Activated CD8-positive, alpha-beta memory T cell treated with anti-CD3 and anti-CD28 coated beads, Interleukin-2, amount 50 U/mL, for 4 hours (primary cell): ENCODE data around the gene AAMP.
A peak's percentile ranks its signal among the peaks of the same experiment; 100 is the strongest.

Experiments used
- DNase-seq: peaks from one replicate; pipeline ENCODE4 v3.0.0-alpha.2; 2020

Gene AAMP

DNA sequence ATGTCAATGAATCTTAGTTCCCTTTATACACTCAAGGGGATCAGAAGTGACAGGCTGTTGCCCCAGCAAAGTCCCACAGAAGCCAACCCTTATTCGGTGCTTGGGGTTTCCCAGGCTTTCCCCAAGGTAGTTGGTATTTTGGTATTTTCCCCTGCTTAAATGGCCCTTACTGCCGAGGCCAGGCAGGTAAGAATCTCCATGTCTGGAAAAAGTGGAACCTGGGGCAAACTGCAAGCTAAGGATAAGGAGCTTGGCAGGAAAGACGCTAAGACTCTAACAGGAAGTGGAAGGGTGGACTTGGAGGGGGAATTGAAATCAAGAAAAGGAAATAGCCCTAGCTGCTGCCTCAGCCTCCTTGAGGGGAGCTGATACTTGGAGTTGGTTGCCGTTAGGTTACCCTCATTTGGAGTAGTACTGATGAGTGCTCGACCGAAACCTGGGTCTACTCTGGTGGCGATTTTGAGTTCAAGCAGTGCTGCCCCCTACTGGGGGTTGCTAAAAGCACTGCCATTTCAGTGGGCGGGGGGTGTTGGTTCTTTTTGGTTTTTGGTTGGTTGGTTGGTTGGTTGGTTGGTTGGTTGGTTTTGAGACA, 12.5 kb downstream of the AAMP start:
- DNase-seq: peak; percentile 71

DNA sequence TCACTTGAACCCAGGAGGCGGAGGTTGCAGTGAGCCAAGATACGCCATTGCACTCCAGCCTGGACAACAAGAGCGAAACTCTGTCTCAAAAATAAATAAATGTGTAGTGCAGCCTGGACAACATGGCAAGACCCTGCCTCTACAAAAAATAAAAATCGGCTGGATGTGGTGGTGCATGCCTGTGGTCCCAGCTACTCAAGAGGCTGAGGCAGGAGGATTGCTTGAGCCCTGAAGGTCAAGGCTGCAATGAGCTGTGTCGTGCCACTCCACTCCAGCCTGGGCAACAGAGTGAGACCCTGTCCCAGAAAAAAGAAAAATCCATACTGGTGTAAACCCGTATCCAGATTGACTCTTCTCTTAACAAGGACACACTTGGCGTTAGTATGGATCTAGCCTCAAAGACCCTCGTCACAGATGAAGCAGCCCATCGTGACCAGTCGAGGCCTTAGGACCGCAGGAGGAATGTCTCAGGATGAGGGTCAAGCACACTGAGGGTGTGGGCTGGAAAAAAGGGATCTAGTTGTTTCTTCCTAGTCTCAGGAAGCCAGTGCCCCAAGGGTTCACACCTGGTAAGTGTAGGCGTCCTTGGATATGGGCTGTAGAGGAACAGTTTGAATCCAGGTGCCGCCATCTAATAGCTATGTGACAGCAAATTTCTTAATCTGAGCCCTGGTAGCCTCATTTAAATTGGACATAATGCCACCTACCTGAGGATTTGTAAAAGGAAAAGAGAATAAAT, 13.2 kb downstream of the AAMP start:
- no peak for DNase-seq

DNA sequence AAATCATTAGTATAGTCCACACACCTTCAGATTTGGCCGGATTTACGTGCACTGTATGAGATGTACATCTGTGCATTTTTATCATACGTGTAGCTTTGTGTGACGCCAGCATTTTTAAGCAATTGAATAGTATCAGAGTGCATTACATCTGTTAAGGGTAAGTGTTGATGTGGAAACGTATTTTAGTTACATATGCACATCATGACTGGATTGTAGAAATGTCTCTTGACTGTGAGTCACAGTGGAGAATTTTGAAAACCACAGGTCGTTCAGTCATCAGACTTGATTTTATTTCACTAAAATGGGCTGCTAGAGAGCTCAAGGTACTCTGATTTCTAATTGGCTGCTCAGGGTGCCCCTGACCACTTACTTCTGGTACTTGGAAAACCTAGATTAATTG, 14.5 kb downstream of the AAMP start:
- DNase-seq: no peak

DNA sequence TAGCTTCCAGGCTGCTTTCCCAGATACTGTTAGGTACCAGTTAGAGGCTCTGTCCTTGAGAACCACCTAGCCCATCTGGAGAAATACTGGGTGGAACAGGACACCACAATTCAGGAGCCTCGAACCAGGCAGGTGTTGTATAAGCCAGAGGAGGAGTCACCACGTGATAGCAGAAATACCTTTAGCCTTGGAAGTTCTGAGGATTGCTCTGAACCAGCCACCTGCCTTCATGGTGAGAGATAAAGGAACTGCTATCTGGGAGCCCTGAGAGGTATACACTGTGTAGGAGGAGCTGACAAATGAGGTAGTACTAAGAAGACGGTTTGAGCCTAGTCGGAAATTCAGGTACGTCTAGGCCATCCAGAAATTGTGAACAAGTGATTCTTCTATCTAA, 16.7 kb downstream of the AAMP start:
- no peak for DNase-seq

DNA sequence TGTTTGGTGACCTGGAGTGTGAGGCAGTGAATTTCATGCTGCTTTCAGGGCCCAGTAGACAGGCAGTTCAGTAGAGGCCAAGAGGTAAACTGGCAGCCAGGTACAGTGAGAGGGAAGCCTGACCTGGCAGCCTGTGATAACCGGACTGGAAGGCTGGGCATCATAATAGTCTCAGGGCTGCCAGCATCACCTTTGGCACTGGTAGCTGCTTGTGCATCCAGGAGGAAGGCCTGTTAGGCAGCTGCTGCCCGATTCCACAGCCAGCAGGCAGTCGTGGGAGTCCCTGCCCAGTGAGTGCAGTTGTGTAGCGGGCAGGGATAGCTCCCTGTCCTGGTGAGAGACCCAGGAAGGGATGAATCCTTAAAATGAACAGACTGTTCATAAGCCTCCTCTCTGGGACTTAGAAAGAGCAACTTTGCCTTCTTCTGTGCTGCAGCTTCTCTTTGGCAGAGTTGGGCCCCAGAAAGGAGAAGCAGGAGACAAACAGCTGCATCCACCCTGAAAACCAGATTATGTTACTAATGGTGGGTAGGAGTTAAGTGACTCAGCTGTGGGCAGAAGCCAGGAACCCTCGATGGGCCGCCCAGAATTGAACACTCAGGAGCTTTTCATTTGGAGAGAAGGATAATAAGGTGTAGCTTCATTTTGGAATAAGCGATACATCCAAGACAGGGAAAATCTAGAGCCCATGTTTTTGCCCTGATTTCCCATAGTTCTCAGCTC, 17.3 kb downstream of the AAMP start:
- DNase-seq: no peak

DNA sequence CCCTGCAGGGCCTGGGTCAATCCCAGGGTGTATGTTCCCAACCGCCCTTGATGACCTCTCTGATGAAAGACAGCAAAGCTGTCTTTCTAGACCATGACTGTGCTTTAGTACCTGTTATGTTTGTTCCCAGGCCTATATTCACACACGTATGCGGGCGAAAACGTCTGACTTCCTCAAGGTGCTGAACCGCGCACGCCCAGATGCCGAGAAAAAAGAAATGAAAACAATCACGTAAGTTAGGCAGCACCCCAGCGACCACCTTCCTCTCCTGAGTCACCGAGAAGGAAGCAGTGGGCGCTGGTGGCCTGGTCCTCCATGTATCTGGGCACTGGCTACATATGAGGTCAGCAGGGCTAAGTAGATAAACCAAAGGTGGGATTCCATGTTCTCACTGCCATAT, 20.2 kb downstream of the AAMP start:
- no peak for DNase-seq

DNA sequence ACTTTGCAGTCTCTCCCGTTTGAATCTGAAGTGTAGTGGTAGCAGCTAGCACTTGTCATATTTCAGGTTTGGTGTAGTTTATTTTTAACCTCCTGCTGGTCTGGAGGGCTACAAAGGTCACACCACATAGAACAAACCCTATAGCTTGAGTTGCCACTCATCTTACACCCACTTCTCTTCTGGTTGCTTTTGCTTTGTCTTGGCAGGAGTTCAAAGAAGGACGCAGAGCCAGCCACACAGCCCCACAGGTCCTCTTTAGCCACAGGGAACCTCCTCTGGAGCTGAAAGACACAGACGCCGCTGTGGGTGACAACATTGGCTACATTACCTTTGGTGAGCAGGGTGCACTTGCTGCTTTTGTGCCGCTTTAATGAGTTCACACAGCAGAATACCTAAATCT, 24.7 kb downstream of the AAMP start:
- no peak for DNase-seq

DNA sequence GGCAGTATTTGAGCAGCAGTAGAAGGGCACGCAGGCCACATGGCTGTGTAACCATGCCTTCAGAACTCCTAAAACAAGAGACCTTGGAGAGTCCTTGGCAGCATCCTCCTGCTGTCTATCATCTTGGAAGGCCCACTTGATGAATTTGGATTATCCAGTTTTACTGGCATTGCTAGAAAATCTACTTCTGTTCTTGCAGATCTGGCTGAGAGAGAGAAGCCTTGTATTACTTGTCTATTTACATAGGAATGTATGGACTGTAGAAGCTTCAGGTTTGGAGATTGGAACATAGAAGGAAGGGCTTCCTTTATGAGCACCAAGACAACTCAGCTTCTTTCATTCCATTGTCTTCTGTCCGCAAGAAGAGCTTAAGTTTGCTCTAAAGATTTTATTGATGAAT, 25.3 kb downstream of the AAMP start:
- no peak for DNase-seq

DNA sequence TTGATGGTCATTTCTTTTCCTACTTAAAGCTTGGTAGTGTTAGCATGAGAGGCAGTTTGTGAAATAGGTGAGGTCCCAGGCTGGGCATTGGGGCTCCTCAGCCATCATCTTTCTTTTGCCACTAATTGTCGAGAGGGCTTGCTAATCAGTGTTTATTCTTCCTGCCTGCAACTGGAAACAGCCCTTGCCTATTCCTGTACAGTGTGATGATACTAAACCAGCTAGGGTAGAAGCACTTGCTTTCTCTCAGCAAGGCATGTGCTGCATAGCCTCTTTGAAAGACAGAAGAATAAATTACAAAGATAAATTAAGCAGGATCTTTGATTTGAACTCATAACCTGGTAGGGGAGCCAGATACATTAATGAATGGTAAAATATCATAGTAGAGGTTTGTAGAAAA, 25.7 kb downstream of the AAMP start:
- DNase-seq: no peak

DNA sequence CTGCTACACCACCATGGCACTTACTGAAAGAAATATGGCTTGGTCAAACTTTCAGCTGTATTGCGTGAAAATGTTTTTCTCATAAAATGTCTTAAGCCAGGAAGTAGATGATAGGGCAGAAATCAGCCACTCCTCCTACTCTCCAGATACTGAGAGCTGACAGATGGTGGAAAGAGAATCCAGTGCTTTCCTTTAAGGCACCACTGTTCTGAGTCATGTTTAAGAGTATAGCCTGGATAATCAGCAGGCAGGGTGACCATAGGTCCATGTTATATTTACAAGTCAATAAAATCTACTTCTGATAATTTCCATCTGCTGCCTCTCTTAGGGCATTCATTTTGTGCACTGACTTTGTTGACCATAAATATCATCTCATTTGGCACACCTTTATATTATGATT, 31.1 kb downstream of the AAMP start:
- DNase-seq: no peak

DNA sequence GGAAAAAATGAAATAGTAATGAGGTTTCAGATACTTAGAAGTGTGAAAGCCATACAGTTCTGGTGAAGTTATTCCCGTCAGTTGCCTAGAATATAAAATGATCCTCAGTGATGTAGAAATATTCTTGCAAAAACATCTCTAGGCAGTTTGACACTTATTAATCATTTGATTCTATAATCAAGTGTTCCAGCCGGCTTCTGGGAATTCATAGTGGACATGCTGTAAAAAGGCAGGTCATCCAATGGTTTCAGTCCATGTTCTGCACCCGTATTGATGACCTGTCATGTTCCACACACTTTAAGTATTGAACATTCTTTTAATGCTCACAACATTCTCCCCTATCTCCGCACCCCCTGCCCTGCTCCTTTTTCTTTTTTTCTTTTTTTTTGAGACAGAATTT, 33.1 kb downstream of the AAMP start:
- no peak for DNase-seq

DNA sequence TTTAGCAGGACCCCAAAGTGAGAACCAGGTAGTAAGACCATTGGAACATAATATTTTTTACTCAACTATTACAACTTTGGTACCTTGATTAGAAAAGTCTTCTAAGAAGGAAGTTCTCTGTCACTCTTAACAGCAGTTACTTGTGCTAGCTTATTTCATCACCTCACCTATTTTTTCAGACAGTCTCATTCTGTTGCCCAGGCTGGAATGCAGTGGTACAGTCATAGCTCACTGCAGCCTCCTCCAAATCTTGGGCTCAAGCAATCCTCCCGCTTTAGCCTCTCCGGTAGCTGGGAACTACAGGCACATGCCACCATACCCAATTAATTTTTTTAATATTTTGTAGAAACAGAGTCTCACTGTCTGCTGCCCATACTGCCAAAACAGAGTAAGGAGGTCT, 34.9 kb downstream of the AAMP start:
- DNase-seq: no peak

DNA sequence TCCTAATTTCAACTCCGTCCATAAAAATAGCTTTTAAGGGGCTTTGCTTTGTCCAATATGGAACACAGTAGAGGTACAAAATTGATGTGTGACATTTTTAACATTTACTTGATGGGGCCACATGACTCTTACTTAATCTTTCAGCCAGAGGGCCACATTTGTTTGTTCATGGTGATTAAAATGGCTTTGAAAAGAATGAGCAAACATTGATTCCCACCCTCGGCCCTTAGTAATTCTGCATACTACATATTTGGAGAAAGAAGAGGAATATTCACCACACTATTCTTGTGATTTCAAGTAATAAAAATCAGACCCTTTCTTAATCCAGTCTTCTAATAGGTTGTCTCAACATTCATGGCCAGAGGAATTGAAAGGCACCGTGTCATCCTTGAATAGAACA, 35.4 kb downstream of the AAMP start:
- no peak for DNase-seq

DNA sequence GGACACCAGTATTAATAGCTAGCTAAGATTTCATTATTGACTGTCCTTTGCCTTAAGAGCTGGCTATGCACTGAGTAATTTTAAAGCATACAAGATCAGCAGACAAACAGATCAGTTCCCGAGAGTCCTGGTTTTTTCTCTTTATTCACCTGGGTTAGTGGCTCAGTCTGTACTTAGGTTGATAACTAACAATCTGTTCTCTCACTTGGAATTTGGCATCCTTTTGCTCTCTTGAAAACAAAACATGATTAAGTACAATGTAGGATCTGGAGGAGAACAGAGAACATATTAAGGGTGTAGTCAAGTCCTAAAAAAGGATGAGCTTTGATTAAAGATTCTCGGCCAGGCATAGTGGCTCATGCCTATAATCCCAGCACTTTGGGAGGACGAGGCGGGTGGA, 36.4 kb downstream of the AAMP start:
- no peak for DNase-seq

DNA sequence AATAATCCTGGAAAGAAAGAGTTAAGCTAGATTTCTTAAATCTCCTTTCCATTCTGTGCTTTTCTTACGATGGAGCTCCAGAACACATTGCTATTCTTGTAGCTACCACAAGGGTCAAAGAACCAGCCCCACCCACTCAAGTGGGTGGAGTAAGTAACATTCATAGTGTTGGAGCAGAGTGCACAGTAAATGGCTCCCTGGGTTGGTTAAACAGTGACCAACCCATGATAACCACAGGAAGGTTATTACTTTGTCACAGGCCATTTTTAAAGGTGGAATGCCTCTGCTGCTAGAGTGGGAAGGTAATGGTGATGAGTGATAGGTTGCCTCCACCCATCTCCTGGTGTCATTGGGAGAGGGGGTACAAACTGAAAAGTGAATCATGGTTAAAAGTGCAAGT, 39.1 kb downstream of the AAMP start:
- DNase-seq: no peak

DNA sequence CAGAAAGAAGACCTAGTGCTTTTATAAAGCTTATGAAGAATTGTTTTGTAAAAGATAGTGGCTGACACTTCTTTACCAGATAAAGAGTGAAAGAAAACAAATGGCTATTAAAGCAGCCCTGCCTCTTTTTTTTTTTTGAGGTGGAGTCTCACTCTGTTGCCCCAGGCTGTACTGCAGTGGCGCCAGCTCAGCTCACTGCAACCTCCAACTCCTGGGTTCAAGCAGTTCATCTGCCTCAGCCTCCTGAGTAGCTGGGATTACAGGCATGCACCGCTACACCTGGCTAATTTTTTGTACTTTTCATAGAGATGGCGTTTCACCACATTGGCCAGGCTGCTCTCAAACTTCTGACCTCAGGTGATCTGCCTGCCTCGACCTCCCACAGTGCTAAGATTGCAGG, 40.1 kb downstream of the AAMP start:
- DNase-seq: no peak

DNA sequence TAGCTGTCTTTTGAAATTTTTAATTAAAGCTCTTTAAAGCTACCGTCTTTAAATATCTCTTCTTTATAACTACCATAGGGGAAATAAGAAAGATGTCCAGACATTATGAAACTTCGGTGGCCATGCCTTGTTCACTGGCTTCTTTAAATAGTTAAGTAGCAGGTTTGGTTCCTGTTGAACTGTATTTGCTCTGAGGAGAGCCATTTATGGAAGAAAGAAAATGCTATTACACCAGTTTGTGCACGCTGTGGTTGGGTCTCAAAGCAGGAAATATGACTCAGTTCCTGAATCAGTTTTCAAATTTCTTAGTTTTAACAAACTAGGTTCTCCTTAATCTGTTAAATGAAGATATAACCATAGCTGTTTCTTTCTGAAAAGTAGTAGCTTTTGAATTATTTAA, 40.7 kb downstream of the AAMP start:
- DNase-seq: no peak

DNA sequence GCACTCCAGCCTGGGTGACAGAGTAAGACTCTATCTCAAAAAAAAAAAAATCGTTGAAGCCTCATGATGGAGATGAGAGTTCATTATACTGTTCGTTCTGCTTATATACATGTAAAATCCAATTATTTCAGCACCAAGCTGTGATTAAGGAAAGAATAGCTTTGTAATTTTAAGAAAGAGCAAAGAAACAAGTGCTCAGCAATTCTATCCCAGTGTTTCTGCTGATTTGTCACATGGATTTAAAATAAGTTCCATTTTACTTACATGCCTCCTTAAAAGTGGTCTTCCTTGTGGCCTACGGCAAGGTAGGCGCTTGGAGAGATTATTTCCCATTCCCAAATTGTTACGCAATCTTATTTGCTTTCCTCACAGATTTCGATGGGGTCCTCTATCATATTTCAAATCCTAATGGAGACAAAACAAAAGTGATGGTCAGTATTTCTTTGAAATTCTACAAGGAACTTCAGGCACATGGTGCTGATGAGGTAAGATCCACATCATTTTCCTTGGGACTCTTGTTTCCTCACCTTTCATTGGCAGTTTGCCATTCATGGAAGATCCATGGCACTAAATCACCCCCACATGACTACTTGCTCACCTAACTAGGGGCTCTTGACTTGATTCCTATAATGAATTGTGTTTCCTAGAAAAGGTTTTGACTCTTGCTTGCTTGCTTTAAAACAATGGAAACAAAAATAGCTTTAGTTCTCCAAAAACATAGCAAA, 41.4 kb downstream of the AAMP start:
- no peak for DNase-seq

DNA sequence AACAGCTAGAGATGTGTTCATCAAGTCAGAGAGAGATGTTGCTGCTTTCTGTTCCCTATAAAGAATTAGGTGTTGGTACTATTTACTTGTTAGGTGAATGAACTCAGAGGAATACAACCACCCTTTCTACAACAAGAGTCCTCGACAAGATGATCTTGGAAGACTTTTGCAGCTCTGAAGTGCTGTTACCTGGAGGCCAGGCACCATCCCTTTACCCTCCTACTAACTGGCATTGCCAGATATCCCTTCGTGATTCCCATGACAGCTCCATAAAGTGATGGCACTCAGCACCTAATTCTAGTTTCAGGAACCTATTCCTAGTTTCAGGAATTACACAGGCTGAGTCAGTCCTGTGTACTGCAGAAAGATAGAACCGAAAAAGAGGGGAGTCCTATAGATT, 43.0 kb downstream of the AAMP start:
- DNase-seq: no peak

DNA sequence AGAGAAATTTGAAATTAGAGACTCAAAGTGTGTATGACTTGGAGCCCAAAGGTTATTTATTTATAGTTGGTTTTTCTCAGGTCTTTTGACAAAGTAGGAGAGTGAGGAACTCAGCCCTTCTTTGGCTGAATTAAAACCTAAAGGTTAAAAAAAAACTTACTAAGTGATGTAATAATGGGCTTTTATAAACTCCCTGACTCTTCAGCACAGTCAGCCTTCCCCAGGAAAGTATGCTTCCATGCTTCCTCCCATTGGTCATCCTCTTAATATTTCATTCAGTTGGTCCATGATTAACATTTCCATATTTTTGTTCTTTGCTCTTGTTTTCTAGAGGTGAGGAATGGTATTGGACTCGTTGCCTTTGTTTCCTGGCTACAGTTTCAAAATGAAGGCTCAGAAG, 45.8 kb downstream of the AAMP start:
- no peak for DNase-seq

DNA sequence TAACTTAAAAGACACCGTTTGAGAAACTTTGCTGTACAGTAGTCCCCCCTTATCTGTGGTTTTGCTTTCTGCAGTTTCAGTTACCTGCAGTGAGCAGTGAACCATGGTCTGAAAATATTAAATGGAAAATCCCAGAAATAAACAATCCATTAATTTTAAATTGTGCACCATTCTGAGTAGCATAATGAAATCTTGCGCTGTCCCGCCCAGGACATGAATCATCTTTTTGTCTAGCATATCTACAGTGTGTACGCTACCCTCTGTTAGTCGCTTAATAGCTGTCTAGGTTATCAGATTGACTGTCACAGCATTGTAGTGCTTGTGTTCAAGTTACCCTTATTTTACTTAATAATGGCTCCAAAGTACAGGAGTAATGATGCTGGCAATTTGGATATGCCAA, 46.9 kb downstream of the AAMP start:
- peak; percentile 35 for DNase-seq

DNA sequence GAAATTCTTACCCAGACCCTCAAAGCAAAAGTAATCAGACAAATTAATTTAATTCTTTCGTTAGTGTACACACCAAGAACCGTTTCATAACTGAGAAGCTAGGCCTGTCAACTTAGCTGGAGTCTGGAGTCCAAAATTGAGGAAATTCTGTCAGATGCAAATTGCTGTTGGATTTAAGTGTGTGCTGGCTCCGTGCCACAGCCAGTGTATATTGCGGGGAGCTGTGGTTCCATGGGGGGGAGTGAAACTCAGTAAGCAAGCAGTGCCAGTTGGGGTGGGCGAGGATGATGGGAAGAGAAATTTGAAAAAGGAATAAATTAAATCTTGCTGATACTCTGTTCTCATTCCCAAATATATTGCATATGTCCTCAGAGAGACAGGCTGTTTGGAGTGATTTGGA, 48.9 kb downstream of the AAMP start:
- DNase-seq: no peak

DNA sequence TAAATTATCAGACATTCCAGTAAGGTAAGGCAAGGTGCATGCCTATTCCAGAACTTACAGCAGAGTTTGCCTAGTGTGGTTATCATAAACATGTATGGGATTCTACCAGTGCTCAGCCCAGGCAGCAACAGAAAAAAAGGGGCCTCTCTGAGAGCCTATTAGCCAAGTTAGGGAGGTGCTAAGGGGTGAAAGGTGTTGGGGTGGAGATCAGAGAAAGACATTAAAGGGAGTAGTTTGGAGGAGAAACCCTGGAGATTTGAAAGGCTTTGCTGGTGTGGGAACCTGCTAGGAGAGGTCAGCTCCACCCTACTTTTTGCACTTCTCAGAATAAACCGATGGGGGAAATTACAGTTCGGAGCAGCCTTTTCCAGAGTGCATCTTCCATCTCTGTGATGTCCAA, 50.0 kb downstream of the AAMP start:
- no peak for DNase-seq
